COR-L47 (cell line): ENCODE measurements around the gene KCNH6.
A peak's percentile ranks its signal among the peaks of the same experiment; 100 is the strongest.

ENCODE experiments used
- DNase-seq: peaks from one replicate; lab custom pipeline; 2025; lab: John Stamatoyannopoulos, UW

KCNH6 gene, protein sequence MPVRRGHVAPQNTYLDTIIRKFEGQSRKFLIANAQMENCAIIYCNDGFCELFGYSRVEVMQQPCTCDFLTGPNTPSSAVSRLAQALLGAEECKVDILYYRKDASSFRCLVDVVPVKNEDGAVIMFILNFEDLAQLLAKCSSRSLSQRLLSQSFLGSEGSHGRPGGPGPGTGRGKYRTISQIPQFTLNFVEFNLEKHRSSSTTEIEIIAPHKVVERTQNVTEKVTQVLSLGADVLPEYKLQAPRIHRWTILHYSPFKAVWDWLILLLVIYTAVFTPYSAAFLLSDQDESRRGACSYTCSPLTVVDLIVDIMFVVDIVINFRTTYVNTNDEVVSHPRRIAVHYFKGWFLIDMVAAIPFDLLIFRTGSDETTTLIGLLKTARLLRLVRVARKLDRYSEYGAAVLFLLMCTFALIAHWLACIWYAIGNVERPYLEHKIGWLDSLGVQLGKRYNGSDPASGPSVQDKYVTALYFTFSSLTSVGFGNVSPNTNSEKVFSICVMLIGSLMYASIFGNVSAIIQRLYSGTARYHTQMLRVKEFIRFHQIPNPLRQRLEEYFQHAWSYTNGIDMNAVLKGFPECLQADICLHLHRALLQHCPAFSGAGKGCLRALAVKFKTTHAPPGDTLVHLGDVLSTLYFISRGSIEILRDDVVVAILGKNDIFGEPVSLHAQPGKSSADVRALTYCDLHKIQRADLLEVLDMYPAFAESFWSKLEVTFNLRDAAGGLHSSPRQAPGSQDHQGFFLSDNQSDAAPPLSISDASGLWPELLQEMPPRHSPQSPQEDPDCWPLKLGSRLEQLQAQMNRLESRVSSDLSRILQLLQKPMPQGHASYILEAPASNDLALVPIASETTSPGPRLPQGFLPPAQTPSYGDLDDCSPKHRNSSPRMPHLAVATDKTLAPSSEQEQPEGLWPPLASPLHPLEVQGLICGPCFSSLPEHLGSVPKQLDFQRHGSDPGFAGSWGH

GRCh38 chr17:63523253-63523855 is at the start of gene KCNH6:
Gene KCNH6 (plus strand): TSS chr17:63523358. CDS start chr17:63523414, 56 bp downstream.
- DNase-seq, result no peak

- peak; percentile 31 for DNase-seq
Measured at GRCh38 chr17:63474174-63474573, 49.0 kb upstream of the KCNH6 start.

DNA sequence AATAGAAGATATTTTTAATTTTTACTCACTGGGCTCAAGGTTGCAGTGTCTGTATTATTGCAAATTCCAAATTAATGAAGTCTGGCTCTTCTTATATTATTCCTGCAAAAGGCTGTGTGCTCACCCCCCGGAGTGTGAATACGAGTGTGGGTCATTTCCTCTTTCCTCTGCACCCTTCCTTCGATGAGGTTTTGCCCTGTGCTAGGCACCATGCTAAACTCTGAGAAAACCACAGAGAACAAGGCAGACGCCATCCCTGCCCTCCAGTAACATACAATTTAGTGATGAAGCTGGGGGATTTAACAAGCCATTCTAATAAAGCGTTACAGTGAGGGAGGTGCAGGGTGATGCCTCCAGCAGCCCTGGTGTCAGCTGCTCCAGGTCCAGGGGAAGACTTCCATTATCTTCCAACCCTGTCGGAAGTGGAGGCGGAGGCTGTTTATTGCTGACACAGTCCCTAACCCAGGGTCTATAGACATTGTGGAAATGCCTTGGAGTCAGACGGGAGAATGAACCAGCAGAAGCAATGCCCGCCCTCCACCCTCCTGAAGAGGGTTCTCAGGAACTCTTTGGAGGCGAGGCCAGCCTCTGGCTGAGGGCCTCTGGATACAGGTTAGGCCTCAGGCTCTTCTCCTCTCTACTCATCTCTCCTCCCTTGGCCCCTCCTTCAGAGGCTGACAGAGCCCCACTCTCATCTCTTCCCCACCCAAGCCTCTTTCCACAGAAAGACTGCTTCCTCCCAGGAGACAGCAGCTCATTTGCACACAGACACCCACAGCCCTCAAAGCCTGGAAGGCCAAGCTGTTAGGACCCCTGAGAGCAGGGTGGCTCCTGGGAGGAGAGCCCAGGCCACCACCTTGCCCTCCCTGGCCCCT is 48.3 kb upstream of the KCNH6 start:
- DNase-seq, result no peak

GRCh38 chr17:63475491-63476412 is 47.4 kb upstream of the KCNH6 start:
- no peak for DNase-seq

DNA sequence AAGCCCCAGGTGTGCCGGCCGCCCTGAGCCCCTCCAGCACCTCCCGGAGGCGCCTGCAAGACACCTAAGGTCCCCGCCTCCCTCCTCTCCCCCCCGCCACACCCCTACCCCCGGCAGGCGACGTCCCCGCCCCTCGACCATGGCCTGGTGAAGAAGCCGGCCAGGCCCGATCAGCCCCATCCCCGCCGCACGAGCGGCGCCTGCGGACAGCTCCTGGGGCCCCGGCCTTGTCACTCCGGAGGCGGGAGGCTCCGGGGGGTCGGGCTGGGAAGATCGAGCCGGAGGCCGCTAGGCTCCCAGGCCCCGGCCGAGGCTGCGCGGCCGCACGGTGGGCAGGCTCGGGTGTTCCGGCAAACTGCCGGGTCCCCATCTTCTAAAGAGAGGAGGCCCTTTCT is 46.7 kb upstream of the KCNH6 start:
- DNase-seq, result peak; percentile 38

DNA sequence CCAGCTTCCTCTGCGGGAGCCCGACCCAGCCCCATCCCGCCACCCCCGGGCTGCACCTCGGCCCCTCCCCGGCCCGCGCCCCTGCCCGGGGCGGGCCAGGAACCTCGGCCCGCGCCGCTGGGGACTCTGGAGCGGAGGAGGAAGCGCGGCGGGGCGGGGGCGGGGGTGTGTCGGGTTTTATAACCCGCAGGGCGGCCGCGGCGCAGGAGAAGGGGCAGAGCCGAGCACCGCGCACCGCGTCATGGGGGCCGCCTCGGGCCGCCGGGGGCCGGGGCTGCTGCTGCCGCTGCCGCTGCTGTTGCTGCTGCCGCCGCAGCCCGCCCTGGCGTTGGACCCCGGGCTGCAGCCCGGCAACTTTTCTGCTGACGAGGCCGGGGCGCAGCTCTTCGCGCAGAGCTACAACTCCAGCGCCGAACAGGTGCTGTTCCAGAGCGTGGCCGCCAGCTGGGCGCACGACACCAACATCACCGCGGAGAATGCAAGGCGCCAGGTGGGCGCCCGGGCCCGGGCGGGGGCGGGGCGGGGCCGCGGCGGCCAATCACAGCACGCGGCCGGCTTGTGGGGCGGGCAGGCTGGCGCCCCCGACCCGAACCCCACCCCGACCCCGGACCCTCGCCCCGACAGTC is 46.2 kb upstream of the KCNH6 start, which contains the start of gene ACE:
ACE (plus strand) TSS at position 208 of the 626 bp plus-strand sequence; CDS start at position 242, 34 bp downstream.
- peak; percentile 78 for DNase-seq

DNA sequence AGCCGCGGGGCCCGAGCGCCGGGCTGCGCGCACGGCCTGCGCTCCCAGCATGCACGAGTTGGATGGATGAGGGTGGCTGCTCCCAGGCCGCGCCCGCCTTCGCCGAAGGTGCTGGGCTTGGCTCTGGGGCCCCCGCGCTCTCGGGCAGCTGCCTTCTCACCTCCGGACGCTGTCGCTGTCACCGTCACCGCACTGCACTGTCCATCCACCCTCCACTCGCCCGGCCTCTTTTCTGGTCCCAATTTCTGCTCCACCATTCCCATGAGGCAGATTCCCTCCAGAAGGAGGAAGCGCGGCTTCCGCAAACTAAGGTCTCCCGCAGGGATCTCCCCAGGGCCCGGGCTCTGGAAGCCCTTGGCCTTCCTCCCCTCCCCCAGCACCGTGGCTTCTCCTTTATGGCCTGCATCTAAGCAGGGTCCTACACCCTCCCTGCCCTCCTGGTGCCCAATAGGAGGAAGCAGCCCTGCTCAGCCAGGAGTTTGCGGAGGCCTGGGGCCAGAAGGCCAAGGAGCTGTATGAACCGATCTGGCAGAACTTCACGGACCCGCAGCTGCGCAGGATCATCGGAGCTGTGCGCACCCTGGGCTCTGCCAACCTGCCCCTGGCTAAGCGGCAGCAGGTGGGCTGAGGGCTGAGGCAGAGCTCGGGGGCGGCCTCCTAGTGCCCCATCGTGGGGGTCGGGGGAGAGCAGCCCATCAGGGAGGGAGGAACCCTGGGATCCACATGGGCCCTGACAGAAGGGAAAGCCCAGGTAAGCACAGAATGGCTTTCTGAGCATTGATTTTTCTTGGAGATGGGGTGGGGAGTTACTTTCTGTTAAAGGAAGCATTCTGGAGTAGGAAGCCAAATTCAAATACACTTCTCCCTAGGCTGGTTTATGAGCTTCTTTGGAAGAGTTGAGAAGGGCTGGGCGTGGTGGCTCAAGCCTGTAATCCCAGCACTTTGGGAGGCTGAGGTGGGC is 45.4 kb upstream of the KCNH6 start:
- DNase-seq, result peak; percentile 56

DNA sequence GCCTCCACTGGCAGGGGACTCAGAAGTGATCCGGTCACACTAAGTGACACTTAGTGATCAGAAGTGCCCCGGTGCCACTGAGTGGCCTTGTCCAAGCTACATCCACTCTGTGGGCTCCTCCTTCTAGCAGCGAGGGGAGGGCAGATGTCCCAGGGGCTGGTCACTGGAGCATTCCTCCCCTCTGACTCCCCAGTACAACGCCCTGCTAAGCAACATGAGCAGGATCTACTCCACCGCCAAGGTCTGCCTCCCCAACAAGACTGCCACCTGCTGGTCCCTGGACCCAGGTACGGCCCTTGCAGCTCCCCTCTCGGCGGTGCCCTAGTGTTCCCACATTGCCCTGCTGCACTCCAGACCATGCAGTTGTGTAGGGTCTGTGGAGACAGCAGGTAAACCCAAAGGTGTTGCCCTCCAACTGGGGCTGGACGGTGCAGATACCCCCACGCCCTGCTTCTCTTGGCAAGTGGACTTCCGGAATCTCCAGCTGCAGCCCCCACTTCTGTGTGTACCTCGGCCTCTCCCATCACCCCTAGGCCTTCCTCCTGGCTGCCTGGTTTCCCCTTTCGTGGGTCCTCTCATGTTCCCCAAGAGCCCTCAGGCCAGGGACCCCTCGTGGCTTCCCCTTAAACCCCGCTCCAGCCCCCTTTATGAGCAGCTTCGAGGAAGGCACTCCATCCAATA is 44.2 kb upstream of the KCNH6 start:
- peak; percentile 43 for DNase-seq

- DNase-seq, result no peak
Measured at GRCh38 chr17:63479495-63480184, 43.5 kb upstream of the KCNH6 start.

DNA sequence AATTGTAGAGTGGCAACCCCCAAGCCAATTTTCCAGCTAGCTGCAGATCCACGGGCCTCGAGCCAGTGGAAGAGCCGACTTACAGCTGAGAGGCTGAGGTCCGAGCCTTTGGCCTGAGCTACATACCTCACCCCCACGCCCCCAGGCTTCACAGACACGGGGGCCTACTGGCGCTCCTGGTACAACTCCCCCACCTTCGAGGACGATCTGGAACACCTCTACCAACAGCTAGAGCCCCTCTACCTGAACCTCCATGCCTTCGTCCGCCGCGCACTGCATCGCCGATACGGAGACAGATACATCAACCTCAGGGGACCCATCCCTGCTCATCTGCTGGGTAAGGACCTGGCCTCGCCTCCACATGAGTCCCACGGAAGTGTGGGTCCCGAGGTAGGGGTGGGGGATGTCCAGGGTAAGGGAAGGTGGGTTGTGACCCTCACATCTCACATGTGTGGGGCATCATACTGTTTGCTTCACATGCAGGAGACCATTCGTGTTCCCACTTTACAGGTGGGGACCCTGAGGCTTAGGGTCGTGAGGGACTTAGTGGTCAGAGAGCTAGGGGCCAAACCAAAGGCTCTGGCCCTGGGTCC is 42.9 kb upstream of the KCNH6 start:
- DNase-seq, result no peak

DNA sequence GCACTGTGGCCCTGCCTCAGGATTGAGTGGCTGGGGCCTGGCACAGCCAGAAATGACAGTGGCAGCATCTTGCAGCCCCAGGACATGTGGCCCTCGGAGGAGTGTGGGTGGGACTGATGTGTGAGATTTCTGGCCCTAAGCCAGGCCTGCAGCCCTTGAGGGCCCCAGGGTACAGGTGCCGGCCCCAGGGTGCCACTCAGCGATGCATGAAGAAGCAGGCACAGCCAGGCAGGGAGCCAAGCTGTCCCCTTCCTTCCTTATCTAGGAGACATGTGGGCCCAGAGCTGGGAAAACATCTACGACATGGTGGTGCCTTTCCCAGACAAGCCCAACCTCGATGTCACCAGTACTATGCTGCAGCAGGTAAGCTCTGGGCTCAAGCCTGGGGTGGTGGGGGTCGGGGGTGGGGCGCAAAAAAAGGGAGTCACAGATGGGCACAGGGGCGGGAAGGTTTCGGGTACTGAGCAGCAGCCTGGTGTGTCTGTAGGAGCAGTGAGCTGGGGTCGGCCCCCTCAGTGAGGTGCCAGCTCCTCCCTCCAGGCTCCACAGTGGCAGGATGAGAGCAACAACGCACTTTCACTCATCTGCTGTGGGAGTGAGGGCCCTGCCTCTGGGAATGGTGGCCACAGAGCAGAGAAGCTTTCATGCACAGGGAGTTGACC is 42.2 kb upstream of the KCNH6 start:
- DNase-seq, result peak; percentile 97

- no peak for DNase-seq
Measured at GRCh38 chr17:63481488-63481870, 41.7 kb upstream of the KCNH6 start.

- no peak for DNase-seq
Measured at GRCh38 chr17:63482509-63482908, 40.6 kb upstream of the KCNH6 start.

- no peak for DNase-seq
Measured at GRCh38 chr17:63483038-63483437, 40.1 kb upstream of the KCNH6 start.

- no peak for DNase-seq
Measured at GRCh38 chr17:63483655-63484575, 39.2 kb upstream of the KCNH6 start.
